Activated CD4-positive, alpha-beta T cell treated with anti-CD3 and anti-CD28 coated beads, Interleukin-2, amount 10 ng/mL, durations not matched to agents 7 days and 5 days (primary cell): ENCODE results near the gene KLHL2. TPM values are rescaled to one million over a fixed set of nuclear protein-coding genes. Genes with fewer than 3 reads are reported as not detected.
"Not testable (repeated sequence)": the region's sequence is repeated elsewhere in the genome, so short reads cannot be mapped to it uniquely, and the experiment has no call there.

ENCODE experiments used
- CTCF ChIA-PET: fragments of 350-600 bp; sonication (Branson Sonifier 250); formaldehyde crosslinking; loops from one replicate; lab custom pipeline; 2021; ENCODE audit warnings: antibody characterized with exemption; lab: Charles Lee
- POLR2A ChIA-PET: fragments of 350-600 bp; sonication (Branson Sonifier 250); formaldehyde crosslinking; loops from one replicate; lab custom pipeline; 2021; ENCODE audit warnings: antibody characterized with exemption; lab: Charles Lee
- DNase-seq: peaks from one replicate; pipeline ENCODE4 v3.0.0-alpha.2; 2020
- H3K27ac Mint-ChIP-seq: one replicate; pipeline ENCODE4 v1.8.0; 2021; ENCODE audit warnings: mild to moderate bottlenecking, moderate library complexity, mixed read lengths
- H3K27me3 Mint-ChIP-seq: one replicate; pipeline ENCODE4 v1.8.0; 2021; ENCODE audit warnings: mixed read lengths
- H3K36me3 Mint-ChIP-seq: one replicate; pipeline ENCODE4 v1.8.0; 2021; ENCODE audit warnings: low read depth, mixed read lengths
- H3K4me1 Mint-ChIP-seq: one replicate; pipeline ENCODE4 v1.8.0; 2021; ENCODE audit warnings: mixed read lengths
- H3K4me3 Mint-ChIP-seq: one replicate; pipeline ENCODE4 v1.8.0; 2021; ENCODE audit warnings: mild to moderate bottlenecking, moderate library complexity, mixed read lengths
- H3K9me3 Mint-ChIP-seq: one replicate; pipeline ENCODE4 v1.8.0; 2021; ENCODE audit warnings: mixed read lengths
- total RNA-seq, 2 experiments: library from RNA; stranded (reverse); gene quantifications; one replicate each; pipeline ENCODE4 v1.2.3, GENCODE V29; 2021

The KLHL2 gene
- total RNA-seq, 2 experiments from 2014 or later: 27.3 to 30.1 TPM

GRCh38 chr4:165330666-165331065, 123.3 kb downstream of the KLHL2 start:
- peak overlapping the region; percentile 7 for H3K27ac Mint-ChIP-seq
- ChIA-PET POLR2A (no interaction called here), CTCF (interaction anchor here (0.8 to 1.3 kb wide), 5 partner anchors 14 to 217 kb away, joined by 3 to 4 read pairs (median 4); no protein-coding TSS in a partner anchor)
- peak overlapping the region; percentile 42 for H3K4me3 Mint-ChIP-seq
- no peak for DNase-seq
- no peaks in the 10 kb centered on the region for H3K27me3 Mint-ChIP-seq
- peaks cover 32% of the 10 kb centered on the region for H3K36me3 Mint-ChIP-seq
- H3K9me3 Mint-ChIP-seq: no peaks in the 10 kb centered on the region
- H3K4me1 Mint-ChIP-seq: peaks cover 41% of the 10 kb centered on the region

GRCh38 chr4:165331359-165331758, 124.0 kb downstream of the KLHL2 start:
- Mint-ChIP-seq H3K36me3 (peaks cover 31% of the 10 kb centered on the region), H3K27ac (no peak overlapping the region), H3K9me3 (no peaks in the 10 kb centered on the region), H3K4me1 (peaks cover 41% of the 10 kb centered on the region), H3K27me3 (no peaks in the 10 kb centered on the region), H3K4me3 (peak overlapping the region; percentile 17)
- ChIA-PET POLR2A (no interaction called here), CTCF (interaction anchor here (0.6 to 1.0 kb wide), 2 partner anchors 81 to 218 kb away, joined by 3 read pairs; no protein-coding TSS in a partner anchor)
- DNase-seq: no peak

GRCh38 chr4:165331823-165332222, 124.5 kb downstream of the KLHL2 start:
- Mint-ChIP-seq H3K4me1 (peaks cover 44% of the 10 kb centered on the region), H3K4me3 (peak overlapping the region; percentile 20), H3K27me3 (no peaks in the 10 kb centered on the region), H3K36me3 (peaks cover 34% of the 10 kb centered on the region), H3K9me3 (no peaks in the 10 kb centered on the region), H3K27ac (peak overlapping the region; percentile 58)
- no peak for DNase-seq
- ChIA-PET CTCF (no interaction called here), POLR2A (no interaction called here)

- CTCF ChIA-PET: no interaction called here
- DNase-seq: no peak
- no peak overlapping the region for H3K27ac Mint-ChIP-seq
- no peaks in the 10 kb centered on the region for H3K27me3 Mint-ChIP-seq
- peaks cover 37% of the 10 kb centered on the region for H3K36me3 Mint-ChIP-seq
- no peak overlapping the region for H3K4me3 Mint-ChIP-seq
- H3K9me3 Mint-ChIP-seq: no peaks in the 10 kb centered on the region
- H3K4me1 Mint-ChIP-seq: peaks cover 49% of the 10 kb centered on the region
- POLR2A ChIA-PET: no interaction called here
These were observed 125.1 kb downstream of the KLHL2 start for GRCh38 chr4:165332502-165332901.

GRCh38 chr4:165335163-165335703, 127.9 kb downstream of the KLHL2 start:
- Mint-ChIP-seq H3K4me1 (peaks cover 45% of the 10 kb centered on the region), H3K27me3 (no peaks in the 10 kb centered on the region), H3K27ac (no peak overlapping the region), H3K4me3 (no peak overlapping the region), H3K36me3 (peaks cover 50% of the 10 kb centered on the region), H3K9me3 (no peaks in the 10 kb centered on the region)
- DNase-seq: no peak
- CTCF ChIA-PET: interaction anchor here (1.0 to 1.3 kb wide), 2 partner anchors 11 to 204 kb away, joined by 3 to 4 read pairs; no protein-coding TSS in a partner anchor
- POLR2A ChIA-PET: no interaction called here

GRCh38 chr4:165336743-165337142, 129.4 kb downstream of the KLHL2 start:
- Mint-ChIP-seq H3K27ac (no peak overlapping the region), H3K36me3 (peaks cover 43% of the 10 kb centered on the region), H3K27me3 (no peaks in the 10 kb centered on the region), H3K9me3 (no peaks in the 10 kb centered on the region), H3K4me1 (peaks cover 31% of the 10 kb centered on the region), H3K4me3 (no peak overlapping the region)
- no peak for DNase-seq
- ChIA-PET CTCF (no interaction called here), POLR2A (no interaction called here)

- H3K4me3 Mint-ChIP-seq, H3K9me3 Mint-ChIP-seq, H3K27me3 Mint-ChIP-seq, H3K27ac Mint-ChIP-seq, POLR2A ChIA-PET, DNase-seq, H3K4me1 Mint-ChIP-seq: not testable (repeated sequence)
- CTCF ChIA-PET: interaction anchor here (0.7 to 1.6 kb wide), 2 partner anchors 15 to 182 kb away, joined by 4 to 5 read pairs; partner anchors contain the start of gene MSMO1
- H3K36me3 Mint-ChIP-seq: peaks cover 32% of the 10 kb centered on the region
These were observed 135.0 kb downstream of the KLHL2 start for GRCh38 chr4:165342340-165342739.

GRCh38 chr4:165343353-165344191, 136.2 kb downstream of the KLHL2 start:
- POLR2A ChIA-PET: no interaction called here
- Mint-ChIP-seq H3K36me3 (peaks cover 24% of the 10 kb centered on the region), H3K27ac (no peak overlapping the region), H3K4me1 (peaks cover 4% of the 10 kb centered on the region), H3K9me3 (no peaks in the 10 kb centered on the region), H3K4me3 (no peak overlapping the region), H3K27me3 (no peaks in the 10 kb centered on the region)
- CTCF ChIA-PET: interaction anchor here (0.5 to 1.6 kb wide), 3 partner anchors 16 to 155 kb away, joined by 3 to 4 read pairs (median 4); partner anchors contain the start of gene MSMO1
- DNase-seq: peak; percentile 41

GRCh38 chr4:165345666-165346417, 138.5 kb downstream of the KLHL2 start:
- no peak for DNase-seq
- H3K36me3 Mint-ChIP-seq: peaks cover 16% of the 10 kb centered on the region
- ChIA-PET CTCF (interaction anchor here (1.1 to 1.7 kb wide), 2 partner anchors 11 to 214 kb away, joined by 3 to 4 read pairs; no protein-coding TSS in a partner anchor), POLR2A (interaction anchor here (0.6 kb wide), 1 partner anchor 51 kb away, joined by 4 read pairs; no protein-coding TSS in a partner anchor)
- H3K9me3 Mint-ChIP-seq: no peaks in the 10 kb centered on the region
- peaks cover 4% of the 10 kb centered on the region for H3K4me1 Mint-ChIP-seq
- H3K27me3 Mint-ChIP-seq: no peaks in the 10 kb centered on the region
- no peak overlapping the region for H3K27ac Mint-ChIP-seq
- H3K4me3 Mint-ChIP-seq: no peak overlapping the region

- CTCF ChIA-PET: interaction anchor here (0.8 to 1.7 kb wide), 2 partner anchors 13 to 28 kb away, joined by 3 to 4 read pairs; no protein-coding TSS in a partner anchor
- Mint-ChIP-seq H3K27ac (no peak overlapping the region), H3K9me3 (no peaks in the 10 kb centered on the region), H3K27me3 (peaks cover 3% of the 10 kb centered on the region), H3K4me1 (peaks cover 4% of the 10 kb centered on the region), H3K4me3 (no peak overlapping the region), H3K36me3 (peaks cover 10% of the 10 kb centered on the region)
- POLR2A ChIA-PET: no interaction called here
- no peak for DNase-seq
These were observed 140.5 kb downstream of the KLHL2 start for GRCh38 chr4:165347647-165348569.

GRCh38 chr4:165351359-165352130, 144.2 kb downstream of the KLHL2 start:
- no peak for DNase-seq
- Mint-ChIP-seq H3K4me3 (no peak overlapping the region), H3K27ac (no peak overlapping the region), H3K27me3 (peaks cover 14% of the 10 kb centered on the region), H3K4me1 (no peaks in the 10 kb centered on the region), H3K36me3 (no peaks in the 10 kb centered on the region), H3K9me3 (no peaks in the 10 kb centered on the region)
- CTCF ChIA-PET: interaction anchor here (0.8 to 1.7 kb wide), 4 partner anchors 8 to 24 kb away, joined by 3 to 4 read pairs (median 4); partner anchors contain the start of gene MSMO1
- POLR2A ChIA-PET: no interaction called here
